DND-41 (cell line): ENCODE data around the gene NFASC.

Experiments
- ATAC-seq: fragments of 200-7000 bp; cut with Tn5 transposase; 3 replicates; pipeline ENCODE4 v1.9.1; 2021; ENCODE audit warnings: low read depth; ENCODE audit not compliant: insufficient read depth
- DNase-seq: peaks from one replicate; pipeline ENCODE4 v3.0.0-alpha.2; 2020
- H2AFZ ChIP-seq: 2 replicates; pipeline ENCODE4 v1.6.0; 2012; ENCODE audit warnings: low read depth, low read length
- H3K27ac ChIP-seq: 2 replicates; pipeline ENCODE4 v1.5.1; 2012; ENCODE audit warnings: low read length, inconsistent platforms
- H3K27me3 ChIP-seq: fragments of 200-600 bp; sonication (generic); 2 replicates; pipeline ENCODE4 v1.6.0; 2012; ENCODE audit warnings: low read length, mild to moderate bottlenecking, inconsistent platforms; ENCODE audit not compliant: insufficient read depth, poor library complexity
- H3K36me3 ChIP-seq: 2 replicates; pipeline ENCODE4 v1.5.1; 2012; ENCODE audit warnings: low read length, inconsistent platforms; ENCODE audit not compliant: insufficient read depth
- H3K4me1 ChIP-seq: 2 replicates; pipeline ENCODE4 v1.5.1; 2012; ENCODE audit warnings: mild to moderate bottlenecking, low read length; ENCODE audit not compliant: insufficient read depth
- H3K4me2 ChIP-seq: 2 replicates; pipeline ENCODE4 v1.6.0; 2012; ENCODE audit warnings: mild to moderate bottlenecking, moderate library complexity, low read length, inconsistent platforms; ENCODE audit not compliant: insufficient read depth
- H3K4me3 ChIP-seq, 2 experiments: fragments of 200-600 bp in 1 of 2; shearing (Covaris generic) in 1 of 2; 2 replicates each; pipeline ENCODE4 v1.5.1; 2012 to 2016; ENCODE audit warnings: inconsistent platforms in 2 of 2, low read length in 2 of 2, mild to moderate bottlenecking in 2 of 2, low read depth in 1 of 2, moderate library complexity in 1 of 2
- H3K79me2 ChIP-seq: 2 replicates; pipeline ENCODE4 v1.6.0; 2012; ENCODE audit warnings: low read length, inconsistent platforms; ENCODE audit not compliant: insufficient read depth
- H3K9ac ChIP-seq: 2 replicates; pipeline ENCODE4 v1.6.0; 2012; ENCODE audit warnings: low read depth, mild to moderate bottlenecking, inconsistent platforms, low read length, moderate library complexity
- H3K9me3 ChIP-seq: 2 replicates; pipeline ENCODE4 v1.5.1; 2012; ENCODE audit warnings: low read length, moderate library complexity, mild to moderate bottlenecking, inconsistent platforms; ENCODE audit not compliant: insufficient read depth, severe bottlenecking
- H4K20me1 ChIP-seq: 2 replicates; pipeline ENCODE4 v1.6.0; 2012; ENCODE audit warnings: low read length; ENCODE audit not compliant: insufficient read depth
- CTCF ChIP-seq: IDR thresholded peaks from 2 replicates; pipeline ENCODE4 v1.5.1; 2012; ENCODE audit warnings: borderline replicate concordance, low read length, moderate library complexity, mild to moderate bottlenecking; ENCODE audit not compliant: poor library complexity, severe bottlenecking; ENCODE audit errors: extremely low read depth
- EZH2 ChIP-seq: IDR thresholded peaks from 3 replicates; pipeline ENCODE4 v1.6.1; 2012; ENCODE audit warnings: borderline replicate concordance, low read depth, mild to moderate bottlenecking, moderate library complexity, low read length, inconsistent platforms; ENCODE audit not compliant: severe bottlenecking

NFASC gene

GRCh38 chr1:205066141-205066818 is 195.6 kb downstream of the NFASC start:
- Histone ChIP-seq H3K4me3 (no peak overlapping the region), H2AFZ (no peak overlapping the region), H3K27me3 (no peaks in the 10 kb centered on the region), H3K4me1 (peaks cover 2% of the 10 kb centered on the region), H3K9ac (no peak overlapping the region), H4K20me1 (no peaks in the 10 kb centered on the region), H3K36me3 (no peaks in the 10 kb centered on the region), H3K4me2 (no peak overlapping the region), H3K79me2 (no peaks in the 10 kb centered on the region), H3K27ac (no peak overlapping the region), H3K9me3 (no peaks in the 10 kb centered on the region)
- TF ChIP-seq CTCF (no peak), EZH2 (no peak)
- no peak for ATAC-seq
- no peak for DNase-seq

GRCh38 chr1:205067031-205067430 is 196.4 kb downstream of the NFASC start:
- no peak overlapping the region for H3K9ac ChIP-seq
- TF ChIP-seq CTCF (no peak), EZH2 (no peak)
- H3K4me3 ChIP-seq, result no peak overlapping the region
- DNase-seq (no peak), ATAC-seq (no peak)
- no peaks in the 10 kb centered on the region for H3K79me2 ChIP-seq
- no peaks in the 10 kb centered on the region for H3K9me3 ChIP-seq
- H4K20me1 ChIP-seq, result no peaks in the 10 kb centered on the region
- H3K27me3 ChIP-seq, result no peaks in the 10 kb centered on the region
- H3K4me1 ChIP-seq, result no peaks in the 10 kb centered on the region
- no peak overlapping the region for H3K27ac ChIP-seq
- H3K36me3 ChIP-seq, result no peaks in the 10 kb centered on the region
- no peak overlapping the region for H2AFZ ChIP-seq
- no peak overlapping the region for H3K4me2 ChIP-seq

- Histone ChIP-seq H3K4me2 (no peak overlapping the region), H3K4me3 (no peak overlapping the region), H3K9ac (no peak overlapping the region), H3K9me3 (no peaks in the 10 kb centered on the region), H3K36me3 (no peaks in the 10 kb centered on the region), H3K4me1 (no peaks in the 10 kb centered on the region), H2AFZ (no peak overlapping the region), H3K79me2 (no peaks in the 10 kb centered on the region), H3K27ac (no peak overlapping the region), H3K27me3 (no peaks in the 10 kb centered on the region), H4K20me1 (no peaks in the 10 kb centered on the region)
- no peak for TF ChIP-seq CTCF
- TF ChIP-seq EZH2, result no peak
- DNase-seq (no peak), ATAC-seq (no peak)
Observed at GRCh38 chr1:205068001-205068400, 197.3 kb downstream of the NFASC start.
